Activated CD4-positive, alpha-beta T cell treated with anti-CD3 and anti-CD28 coated beads, Interleukin-2, amount 10 ng/mL, durations not matched to agents 7 days and 5 days (primary cell): ENCODE results near the gene MTA3. TPM values are rescaled to one million over a fixed set of nuclear protein-coding genes. Genes with fewer than 3 reads are reported as not detected.

ENCODE experiments used
- CTCF ChIA-PET: fragments of 350-600 bp; sonication (Branson Sonifier 250); formaldehyde crosslinking; loops from one replicate; lab custom pipeline; 2021; ENCODE audit warnings: antibody characterized with exemption; lab: Charles Lee
- POLR2A ChIA-PET: fragments of 350-600 bp; sonication (Branson Sonifier 250); formaldehyde crosslinking; loops from one replicate; lab custom pipeline; 2021; ENCODE audit warnings: antibody characterized with exemption; lab: Charles Lee
- DNase-seq: peaks from one replicate; pipeline ENCODE4 v3.0.0-alpha.2; 2020
- H3K27ac Mint-ChIP-seq: one replicate; pipeline ENCODE4 v1.8.0; 2021; ENCODE audit warnings: mild to moderate bottlenecking, moderate library complexity, mixed read lengths
- H3K27me3 Mint-ChIP-seq: one replicate; pipeline ENCODE4 v1.8.0; 2021; ENCODE audit warnings: mixed read lengths
- H3K36me3 Mint-ChIP-seq: one replicate; pipeline ENCODE4 v1.8.0; 2021; ENCODE audit warnings: low read depth, mixed read lengths
- H3K4me1 Mint-ChIP-seq: one replicate; pipeline ENCODE4 v1.8.0; 2021; ENCODE audit warnings: mixed read lengths
- H3K4me3 Mint-ChIP-seq: one replicate; pipeline ENCODE4 v1.8.0; 2021; ENCODE audit warnings: mild to moderate bottlenecking, moderate library complexity, mixed read lengths
- H3K9me3 Mint-ChIP-seq: one replicate; pipeline ENCODE4 v1.8.0; 2021; ENCODE audit warnings: mixed read lengths
- total RNA-seq, 2 experiments: library from RNA; stranded (reverse); gene quantifications; one replicate each; pipeline ENCODE4 v1.2.3, GENCODE V29; 2021

Gene MTA3
- total RNA-seq, 2 experiments from 2014 or later = 34.5 to 36.5 TPM

DNA sequence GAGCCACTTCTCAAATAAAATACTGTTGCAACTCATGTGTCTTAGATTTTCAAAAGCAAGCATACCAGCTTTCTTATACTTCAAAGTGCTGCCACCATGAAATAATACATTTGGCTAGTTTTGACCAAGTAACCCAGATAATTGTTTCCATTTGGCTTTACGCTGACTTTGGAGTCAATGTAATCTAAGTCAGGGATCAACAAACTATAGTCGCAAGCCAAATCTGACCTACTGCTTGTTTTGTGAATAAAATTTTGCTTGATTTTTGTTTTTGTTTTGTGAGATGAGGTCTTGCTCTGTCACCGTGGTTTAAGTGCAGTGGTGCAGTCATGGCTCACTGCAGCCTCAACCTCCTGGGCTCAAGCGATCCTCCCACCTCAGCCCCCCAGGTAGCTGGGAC, 130.5 kb downstream of the MTA3 start:
- POLR2A ChIA-PET = no interaction called here
- Mint-ChIP-seq H3K4me1 (peaks cover 4% of the 10 kb centered on the region), H3K27me3 (no peaks in the 10 kb centered on the region), H3K36me3 (no peaks in the 10 kb centered on the region), H3K9me3 (no peaks in the 10 kb centered on the region), H3K27ac (no peak overlapping the region), H3K4me3 (no peak overlapping the region)
- CTCF ChIA-PET = no interaction called here
- DNase-seq = no peak

DNA sequence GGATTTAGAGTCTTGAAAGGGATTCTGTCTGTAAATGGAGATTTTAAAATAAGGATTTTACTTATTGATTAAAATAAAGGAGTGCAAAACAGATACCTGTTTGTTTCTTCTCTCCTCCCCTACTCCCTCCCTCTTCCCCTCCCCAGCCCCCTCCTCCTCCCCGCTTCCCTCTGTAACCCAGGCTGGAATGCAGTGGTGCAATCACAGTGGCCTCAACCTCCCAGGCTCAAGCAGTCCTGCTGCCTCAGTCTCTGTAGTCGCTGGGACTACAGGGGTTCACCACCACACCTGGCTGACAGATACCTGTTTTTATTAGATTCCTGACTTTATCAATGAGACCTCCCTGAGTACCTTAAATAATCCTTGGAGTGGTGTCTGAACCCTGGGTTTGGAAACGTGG, 138.4 kb downstream of the MTA3 start:
- Mint-ChIP-seq H3K27ac (no peak overlapping the region), H3K36me3 (peaks cover 10% of the 10 kb centered on the region), H3K4me3 (no peak overlapping the region), H3K9me3 (no peaks in the 10 kb centered on the region), H3K4me1 (no peaks in the 10 kb centered on the region), H3K27me3 (no peaks in the 10 kb centered on the region)
- CTCF ChIA-PET = no interaction called here
- POLR2A ChIA-PET = no interaction called here
- no peak for DNase-seq

DNA sequence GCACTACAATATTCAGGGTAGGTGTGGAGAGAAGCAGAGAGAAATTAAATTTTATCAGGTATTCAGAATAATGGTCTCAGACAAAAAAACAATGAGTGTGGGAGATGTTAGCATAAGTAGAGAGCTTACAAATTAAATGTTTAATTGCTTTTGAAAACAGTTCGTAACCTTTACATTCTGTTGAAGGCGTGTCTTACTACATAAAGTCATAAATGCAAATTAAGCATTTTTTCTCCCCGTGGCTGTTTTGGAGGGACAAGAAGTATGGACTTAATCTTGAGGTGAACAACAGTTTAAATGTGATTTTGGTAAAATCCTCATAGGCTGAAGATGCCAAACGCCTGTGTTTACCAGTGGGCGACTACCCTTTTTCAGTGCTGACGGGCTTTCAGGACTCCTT, 139.7 kb downstream of the MTA3 start:
- CTCF ChIA-PET = no interaction called here
- H3K36me3 Mint-ChIP-seq = peaks cover 10% of the 10 kb centered on the region
- no peaks in the 10 kb centered on the region for H3K27me3 Mint-ChIP-seq
- H3K4me3 Mint-ChIP-seq = no peak overlapping the region
- H3K4me1 Mint-ChIP-seq = no peaks in the 10 kb centered on the region
- POLR2A ChIA-PET = no interaction called here
- H3K9me3 Mint-ChIP-seq = no peaks in the 10 kb centered on the region
- no peak overlapping the region for H3K27ac Mint-ChIP-seq
- DNase-seq = no peak

DNA sequence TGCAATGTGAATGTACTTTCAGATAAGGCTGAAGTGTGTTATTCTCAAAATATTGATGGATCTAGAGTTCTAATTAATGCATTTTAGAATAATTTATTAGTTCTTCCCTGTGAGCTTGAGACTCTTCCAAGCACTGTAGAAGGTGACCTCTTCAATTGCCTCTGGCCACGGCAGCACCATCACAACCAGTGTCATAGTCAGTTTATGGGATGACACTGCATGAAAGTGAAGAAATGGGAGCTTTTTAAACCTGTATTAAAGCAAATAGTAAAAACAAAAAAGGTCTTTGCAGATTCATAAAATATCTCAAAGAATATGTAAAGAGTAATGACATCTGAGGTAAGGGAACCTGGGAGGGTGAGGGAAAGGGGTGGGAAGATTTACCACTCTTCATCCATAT, 143.5 kb downstream of the MTA3 start:
- H3K4me1 Mint-ChIP-seq = no peaks in the 10 kb centered on the region
- no peaks in the 10 kb centered on the region for H3K27me3 Mint-ChIP-seq
- H3K27ac Mint-ChIP-seq = no peak overlapping the region
- DNase-seq = no peak
- H3K36me3 Mint-ChIP-seq = peaks cover 8% of the 10 kb centered on the region
- POLR2A ChIA-PET = no interaction called here
- H3K4me3 Mint-ChIP-seq = no peak overlapping the region
- H3K9me3 Mint-ChIP-seq = no peaks in the 10 kb centered on the region
- CTCF ChIA-PET = no interaction called here

DNA sequence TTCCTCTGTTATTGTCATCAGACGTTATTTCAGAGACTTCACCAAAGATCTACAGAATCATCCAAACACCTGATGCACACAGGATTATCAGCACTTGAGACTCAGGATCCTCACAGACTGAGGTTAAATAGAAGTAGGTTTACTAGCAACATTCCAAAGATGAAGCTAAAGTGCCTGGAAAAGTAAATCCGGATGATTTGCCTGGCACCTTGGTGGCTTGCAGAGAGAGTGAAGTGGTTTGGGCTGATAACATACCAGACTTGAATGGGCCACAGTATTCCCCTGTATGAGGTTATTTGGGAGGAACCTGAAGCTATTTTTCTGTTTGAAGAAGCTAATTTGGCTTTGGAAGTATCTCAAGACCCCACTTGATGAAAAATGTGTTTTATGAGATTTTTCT, 144.5 kb downstream of the MTA3 start:
- peaks cover 8% of the 10 kb centered on the region for H3K36me3 Mint-ChIP-seq
- no peak for DNase-seq
- no peak overlapping the region for H3K4me3 Mint-ChIP-seq
- no peaks in the 10 kb centered on the region for H3K27me3 Mint-ChIP-seq
- no peaks in the 10 kb centered on the region for H3K4me1 Mint-ChIP-seq
- ChIA-PET CTCF (interaction anchor here (0.7 kb wide), 2 partner anchors 19 to 44 kb away, joined by 3 read pairs; no protein-coding TSS in a partner anchor), POLR2A (interaction anchor here (0.6 kb wide), 1 partner anchor 13 kb away, joined by 5 read pairs; no protein-coding TSS in a partner anchor)
- no peaks in the 10 kb centered on the region for H3K9me3 Mint-ChIP-seq
- H3K27ac Mint-ChIP-seq = no peak overlapping the region

DNA sequence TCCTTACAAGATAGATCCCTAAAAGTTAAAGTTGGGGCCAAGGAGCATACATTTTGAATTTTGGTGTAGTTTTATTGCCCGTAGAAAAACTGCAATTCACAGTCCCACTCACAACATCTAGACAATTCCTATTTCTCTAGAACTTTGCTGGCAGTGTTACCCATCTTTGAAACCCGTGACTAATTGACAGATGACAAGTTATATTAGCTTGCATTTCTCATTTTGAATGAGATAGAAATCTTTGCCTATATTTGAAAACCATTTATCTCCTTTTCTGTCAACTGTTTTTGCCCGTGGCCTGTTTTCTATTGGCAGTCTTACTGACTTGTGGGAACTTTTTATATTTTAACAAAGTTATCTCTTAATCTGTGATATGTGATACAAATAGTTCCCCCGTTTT, 145.5 kb downstream of the MTA3 start:
- ChIA-PET POLR2A (no interaction called here), CTCF (no interaction called here)
- Mint-ChIP-seq H3K4me3 (no peak overlapping the region), H3K4me1 (no peaks in the 10 kb centered on the region), H3K27me3 (no peaks in the 10 kb centered on the region), H3K9me3 (no peaks in the 10 kb centered on the region), H3K36me3 (peaks cover 4% of the 10 kb centered on the region), H3K27ac (no peak overlapping the region)
- no peak for DNase-seq

DNA sequence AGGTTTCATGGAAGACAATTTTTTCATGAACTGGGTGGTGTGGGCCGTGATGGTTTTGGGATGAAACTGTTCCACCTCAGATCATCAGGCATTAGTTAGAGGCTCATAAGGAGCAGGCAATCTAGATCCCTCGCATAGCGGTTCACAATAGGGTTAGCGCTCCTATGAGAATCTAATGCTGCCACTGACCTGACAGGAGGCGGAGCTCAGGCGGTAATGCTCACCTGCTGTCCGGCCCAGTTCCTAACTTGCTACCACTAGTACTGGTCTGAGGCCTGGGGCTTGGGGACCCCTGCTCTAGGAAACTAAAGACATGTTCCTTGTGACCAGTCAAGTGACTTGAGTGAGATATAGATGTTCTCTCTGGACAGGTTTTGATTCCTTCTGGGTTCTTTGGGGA, 146.3 kb downstream of the MTA3 start:
- no peak for DNase-seq
- ChIA-PET POLR2A (no interaction called here), CTCF (no interaction called here)
- Mint-ChIP-seq H3K4me1 (no peaks in the 10 kb centered on the region), H3K4me3 (no peak overlapping the region), H3K36me3 (no peaks in the 10 kb centered on the region), H3K27me3 (no peaks in the 10 kb centered on the region), H3K27ac (no peak overlapping the region), H3K9me3 (no peaks in the 10 kb centered on the region)

DNA sequence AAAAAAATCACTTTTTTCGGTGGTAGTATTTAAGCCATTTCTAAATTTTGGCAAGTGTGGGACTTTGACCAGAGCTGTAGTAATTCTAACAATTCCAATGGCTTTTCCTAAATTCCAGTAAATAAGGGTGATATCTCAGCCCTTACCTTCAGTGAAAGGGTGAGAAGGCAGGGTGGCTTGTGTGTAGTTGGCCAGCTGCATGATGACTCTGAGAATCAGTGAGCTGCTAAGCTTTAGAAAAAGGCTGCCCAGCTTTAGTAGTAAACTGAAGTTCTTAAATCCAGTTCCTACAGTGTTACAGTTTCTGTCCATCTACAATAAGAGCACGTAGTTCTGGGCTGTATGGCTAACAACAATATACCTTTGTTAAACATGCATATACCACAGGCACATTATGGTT, 153.5 kb downstream of the MTA3 start:
- Mint-ChIP-seq H3K4me3 (no peak overlapping the region), H3K27ac (no peak overlapping the region), H3K27me3 (no peaks in the 10 kb centered on the region), H3K9me3 (no peaks in the 10 kb centered on the region), H3K36me3 (peaks cover 12% of the 10 kb centered on the region), H3K4me1 (peaks cover 15% of the 10 kb centered on the region)
- ChIA-PET CTCF (interaction anchor here (0.6 to 0.9 kb wide), 2 partner anchors 59 to 258 kb away, joined by 3 read pairs; no protein-coding TSS in a partner anchor), POLR2A (no interaction called here)
- DNase-seq = no peak

DNA sequence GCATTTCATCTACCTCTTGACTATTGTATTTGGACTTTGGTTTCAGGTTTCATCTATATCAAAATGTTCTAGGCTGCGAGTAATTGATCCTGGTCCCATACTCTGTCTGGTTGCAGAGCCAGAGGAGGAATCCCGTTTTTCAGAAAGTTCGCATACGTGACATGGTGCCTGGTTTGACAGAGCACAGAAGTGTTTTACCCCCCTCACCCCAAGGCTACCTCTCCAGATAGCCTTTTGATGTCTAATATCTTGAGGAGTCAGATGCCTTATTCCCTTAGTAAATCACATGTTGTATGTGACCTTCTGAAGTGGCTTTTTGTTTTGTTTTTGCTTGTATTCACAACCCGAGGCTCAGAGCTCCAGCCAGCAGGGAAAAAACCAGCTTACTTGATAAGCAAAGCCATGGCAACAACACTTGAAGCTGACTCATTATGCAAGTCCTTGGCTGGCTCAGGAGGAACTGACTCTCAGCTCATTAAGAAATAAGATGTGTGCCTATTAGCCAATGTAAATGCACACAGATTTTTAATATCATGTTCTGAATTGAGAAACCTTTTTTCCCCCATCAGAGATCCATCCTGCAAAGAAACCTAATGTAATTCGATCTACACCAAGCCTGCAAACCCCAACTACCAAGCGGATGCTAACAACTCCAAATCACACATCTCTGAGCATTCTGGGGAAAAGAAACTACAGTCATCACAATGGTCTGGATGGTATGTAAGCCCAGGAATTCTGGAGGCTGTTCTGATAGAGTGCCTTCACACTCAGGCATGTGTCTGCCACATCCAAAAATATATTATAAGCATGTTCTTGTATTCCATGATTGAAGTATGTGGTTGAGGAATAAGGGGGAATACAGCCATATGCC, 154.1 kb downstream of the MTA3 start:
- POLR2A ChIA-PET = no interaction called here
- CTCF ChIA-PET = interaction anchor here (0.6 to 0.9 kb wide), 2 partner anchors 59 to 259 kb away, joined by 3 read pairs; no protein-coding TSS in a partner anchor
- H3K27me3 Mint-ChIP-seq = no peaks in the 10 kb centered on the region
- H3K4me1 Mint-ChIP-seq = peaks cover 15% of the 10 kb centered on the region
- peaks cover 12% of the 10 kb centered on the region for H3K36me3 Mint-ChIP-seq
- no peak overlapping the region for H3K27ac Mint-ChIP-seq
- DNase-seq = peak; percentile 41
- no peaks in the 10 kb centered on the region for H3K9me3 Mint-ChIP-seq
- H3K4me3 Mint-ChIP-seq = no peak overlapping the region

DNA sequence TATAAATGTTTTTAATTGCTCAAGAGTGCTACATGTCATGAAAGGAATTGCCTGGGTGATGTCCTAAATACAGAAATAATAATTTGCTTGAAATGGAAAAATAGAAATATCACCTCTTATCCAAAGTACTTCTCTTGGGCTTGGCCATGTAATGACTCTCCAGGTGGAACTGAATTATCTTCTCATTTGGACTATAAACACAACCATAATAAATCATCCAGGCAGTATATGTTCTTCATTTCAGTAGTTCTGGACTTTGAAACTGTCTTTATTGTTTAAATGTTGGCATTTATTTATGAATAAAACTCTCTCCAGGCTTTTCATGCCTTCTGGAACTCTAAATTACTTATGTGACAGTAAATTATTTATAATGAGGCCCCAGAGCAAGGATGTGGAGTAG, 155.0 kb downstream of the MTA3 start:
- Mint-ChIP-seq H3K9me3 (no peaks in the 10 kb centered on the region), H3K27ac (no peak overlapping the region), H3K4me3 (no peak overlapping the region), H3K36me3 (peaks cover 12% of the 10 kb centered on the region), H3K27me3 (no peaks in the 10 kb centered on the region), H3K4me1 (peaks cover 15% of the 10 kb centered on the region)
- DNase-seq = no peak
- CTCF ChIA-PET = no interaction called here
- POLR2A ChIA-PET = no interaction called here

DNA sequence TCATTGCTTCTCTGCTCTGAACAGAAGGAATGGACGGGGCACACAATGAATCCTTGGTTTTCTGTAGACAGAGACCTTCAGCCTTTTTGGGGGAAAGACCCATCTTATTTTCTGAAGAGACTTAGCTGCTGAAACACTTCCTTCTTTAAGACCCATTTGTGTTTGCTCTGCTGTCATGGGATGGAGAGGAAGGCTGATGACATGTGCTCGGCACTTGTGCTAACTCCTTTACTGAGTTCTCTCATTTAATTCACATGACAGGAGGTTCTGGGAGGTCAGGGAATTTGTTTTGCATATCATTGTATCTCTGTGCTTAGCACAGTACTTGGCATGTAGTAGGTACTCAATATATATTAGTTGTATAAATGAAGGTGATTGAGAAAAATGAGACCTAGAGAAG, 156.5 kb downstream of the MTA3 start:
- Mint-ChIP-seq H3K4me1 (peaks cover 15% of the 10 kb centered on the region), H3K27ac (no peak overlapping the region), H3K27me3 (no peaks in the 10 kb centered on the region), H3K4me3 (no peak overlapping the region), H3K9me3 (peaks cover 5% of the 10 kb centered on the region), H3K36me3 (peaks cover 22% of the 10 kb centered on the region)
- DNase-seq = no peak
- ChIA-PET CTCF (no interaction called here), POLR2A (no interaction called here)

DNA sequence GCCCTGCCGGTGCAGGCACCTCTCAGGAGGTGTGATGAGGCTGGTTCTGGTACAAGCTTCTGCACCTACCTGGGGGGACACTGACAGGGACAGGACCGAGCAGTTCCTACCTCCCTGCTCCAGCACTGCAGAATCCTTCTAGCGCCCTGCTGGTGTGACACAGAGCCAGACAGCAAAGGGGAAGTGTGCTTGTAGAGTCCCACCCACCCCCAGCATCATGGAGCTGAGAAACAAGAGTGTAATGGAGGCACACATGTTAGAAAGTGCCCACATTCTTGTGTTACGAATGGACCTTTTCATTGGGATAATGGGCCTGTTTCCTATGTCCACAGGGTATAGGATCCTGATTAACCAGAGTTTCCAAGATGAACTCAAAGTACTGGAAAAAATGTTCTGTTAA, 157.2 kb downstream of the MTA3 start:
- H3K9me3 Mint-ChIP-seq = peaks cover 5% of the 10 kb centered on the region
- H3K36me3 Mint-ChIP-seq = peaks cover 28% of the 10 kb centered on the region
- POLR2A ChIA-PET = no interaction called here
- no peaks in the 10 kb centered on the region for H3K27me3 Mint-ChIP-seq
- no peak overlapping the region for H3K27ac Mint-ChIP-seq
- no peak overlapping the region for H3K4me3 Mint-ChIP-seq
- DNase-seq = no peak
- CTCF ChIA-PET = no interaction called here
- peaks cover 15% of the 10 kb centered on the region for H3K4me1 Mint-ChIP-seq

DNA sequence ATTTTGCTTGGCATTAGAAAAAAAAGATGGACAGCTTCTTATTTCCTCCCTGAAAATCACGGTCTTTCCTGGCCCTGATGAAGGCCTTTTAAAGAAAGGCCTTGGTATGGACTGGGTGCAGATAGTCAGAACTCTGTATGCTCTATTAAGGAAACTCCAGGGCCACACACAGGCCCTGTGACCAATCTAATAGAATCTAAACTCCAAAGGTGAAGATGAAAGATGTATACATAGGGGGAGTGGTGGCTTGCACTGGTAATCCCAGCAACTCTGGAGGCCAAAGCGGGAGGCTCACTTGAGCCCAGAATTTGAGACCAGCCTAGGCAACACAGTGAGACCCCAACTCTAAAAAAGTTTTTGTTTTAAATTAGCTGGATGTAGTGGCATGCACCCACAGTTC, 158.2 kb downstream of the MTA3 start:
- Mint-ChIP-seq H3K4me3 (no peak overlapping the region), H3K4me1 (peaks cover 13% of the 10 kb centered on the region), H3K9me3 (peaks cover 5% of the 10 kb centered on the region), H3K36me3 (peaks cover 35% of the 10 kb centered on the region), H3K27me3 (no peaks in the 10 kb centered on the region), H3K27ac (no peak overlapping the region)
- ChIA-PET CTCF (no interaction called here), POLR2A (interaction anchor here (0.7 kb wide), 1 partner anchor 14 kb away, joined by 3 read pairs; no protein-coding TSS in a partner anchor)
- no peak for DNase-seq
